ENCODE data around the gene SCAMP2. TPM values are rescaled to one million over a fixed set of nuclear protein-coding genes. Genes with fewer than 3 reads are reported as not detected.
A peak's percentile ranks its signal among the peaks of the same experiment; 100 is the strongest.

Gene SCAMP2
- total RNA-seq, 2 donors from 2014 or later = 33.5 to 36.9 TPM

DNA sequence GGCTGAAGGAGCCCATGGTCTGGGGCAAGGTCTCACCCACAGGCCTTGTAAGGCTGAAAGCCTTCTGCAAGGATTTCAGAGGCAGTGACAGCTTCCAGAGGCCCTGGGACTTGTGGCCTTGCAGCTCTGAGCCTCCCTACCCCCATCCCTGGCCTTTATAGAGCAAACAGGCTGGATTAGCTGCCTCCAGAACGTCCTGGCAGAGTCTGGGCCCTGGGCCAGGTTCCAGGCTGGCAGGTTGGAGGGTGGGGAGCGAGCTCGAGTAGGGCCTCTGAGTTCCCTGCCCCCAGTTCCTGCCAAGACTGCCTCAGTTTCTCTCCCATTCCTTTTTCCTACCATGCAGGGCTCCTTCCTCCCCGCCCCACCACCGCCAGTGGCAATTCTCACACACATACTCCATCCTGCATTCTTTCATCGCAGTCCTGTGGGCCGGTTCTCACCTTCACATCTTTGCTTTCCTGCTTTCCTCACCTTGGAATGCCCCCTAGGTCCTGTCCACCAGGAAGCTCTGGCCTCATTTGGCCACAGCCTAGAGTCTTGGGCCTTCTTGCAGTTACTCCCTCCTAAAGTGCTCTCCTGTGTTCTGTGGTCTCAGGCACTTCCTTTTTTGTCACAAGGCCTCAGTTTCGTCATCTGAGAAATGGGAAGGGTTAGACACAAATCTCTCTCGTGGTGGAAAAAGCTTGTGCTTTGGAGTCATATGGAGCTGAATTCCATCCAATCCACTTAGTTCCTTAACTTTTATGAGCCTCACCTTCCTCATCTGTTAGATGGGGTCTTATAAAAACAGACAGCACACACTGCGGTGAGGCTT lies 57.8 kb downstream of the SCAMP2 start:
- intact Hi-C loops (cut with DNase I) = no loop called here
- no peak overlapping the region for H3K4me3 ChIP-seq
- TF ChIP-seq, protein P1, sequence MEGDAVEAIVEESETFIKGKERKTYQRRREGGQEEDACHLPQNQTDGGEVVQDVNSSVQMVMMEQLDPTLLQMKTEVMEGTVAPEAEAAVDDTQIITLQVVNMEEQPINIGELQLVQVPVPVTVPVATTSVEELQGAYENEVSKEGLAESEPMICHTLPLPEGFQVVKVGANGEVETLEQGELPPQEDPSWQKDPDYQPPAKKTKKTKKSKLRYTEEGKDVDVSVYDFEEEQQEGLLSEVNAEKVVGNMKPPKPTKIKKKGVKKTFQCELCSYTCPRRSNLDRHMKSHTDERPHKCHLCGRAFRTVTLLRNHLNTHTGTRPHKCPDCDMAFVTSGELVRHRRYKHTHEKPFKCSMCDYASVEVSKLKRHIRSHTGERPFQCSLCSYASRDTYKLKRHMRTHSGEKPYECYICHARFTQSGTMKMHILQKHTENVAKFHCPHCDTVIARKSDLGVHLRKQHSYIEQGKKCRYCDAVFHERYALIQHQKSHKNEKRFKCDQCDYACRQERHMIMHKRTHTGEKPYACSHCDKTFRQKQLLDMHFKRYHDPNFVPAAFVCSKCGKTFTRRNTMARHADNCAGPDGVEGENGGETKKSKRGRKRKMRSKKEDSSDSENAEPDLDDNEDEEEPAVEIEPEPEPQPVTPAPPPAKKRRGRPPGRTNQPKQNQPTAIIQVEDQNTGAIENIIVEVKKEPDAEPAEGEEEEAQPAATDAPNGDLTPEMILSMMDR (IDR thresholded peaks at IDR 0.05) = no peak
- no peak for TF ChIP-seq POLR2A (IDR thresholded peaks at IDR 0.05)
- H3K36me3 ChIP-seq (replicated peaks in 1 of 2; ENCODE audit: insufficient read depth in 1 of 2, low read depth in 2 of 2) = no peaks in the 10 kb centered on the region
- DNase-seq (peak; percentile 43 to 81 (median 74)), ATAC-seq (peak; percentile 45)
- no peaks in the 10 kb centered on the region for H3K27me3 ChIP-seq
- H3K9me3 ChIP-seq = no peaks in the 10 kb centered on the region
- no peak overlapping the region for H3K27ac ChIP-seq
- WGBS, 2 donors = 64 to 68% methylated on average over 9 to 10 of the region's 10 CpGs
- peaks cover 10% of the 10 kb centered on the region for H3K4me1 ChIP-seq

DNA sequence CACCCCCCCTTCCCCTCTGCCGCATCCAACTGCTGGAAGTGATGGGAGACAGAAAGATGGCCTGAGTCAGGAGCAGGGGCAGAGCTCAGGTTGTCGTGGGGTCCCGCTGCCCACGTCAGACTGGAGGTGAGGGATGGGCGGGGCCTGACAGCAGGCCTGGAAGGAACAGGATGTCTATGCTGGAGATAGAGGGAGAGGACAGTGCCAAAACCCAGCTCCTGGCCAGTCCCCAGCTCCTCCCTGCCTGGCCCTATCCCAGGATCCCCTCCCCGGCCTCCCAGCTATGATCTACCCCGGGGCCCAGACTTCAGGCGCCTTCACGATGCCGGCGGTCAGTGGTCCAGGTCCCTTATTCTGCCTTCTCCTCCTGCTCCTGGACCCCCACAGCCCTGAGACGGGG lies 60.6 kb downstream of the SCAMP2 start, which contains the start of gene LMAN1L:
Gene LMAN1L, plus strand, starts transcription at position 303 of the 400 bp plus-strand sequence. Its CDS starts 20 bp downstream, at position 323.
- ATAC-seq (no peak), DNase-seq (no peak)
- H3K4me3 ChIP-seq = no peak within 1 kb of the TSS
- peaks cover 10% of the 10 kb centered on the region for H3K4me1 ChIP-seq
- H3K27me3 ChIP-seq = no peaks in the 10 kb centered on the region
- H3K36me3 ChIP-seq (replicated peaks in 1 of 2; ENCODE audit: insufficient read depth in 1 of 2, low read depth in 2 of 2) = no peaks in the 10 kb centered on the region
- intact Hi-C loops (cut with DNase I) = no loop called here
- TF ChIP-seq POLR2A (IDR thresholded peaks at IDR 0.05) = no peak
- TF ChIP-seq, protein P1 (IDR thresholded peaks at IDR 0.05) = no peak
- 73 to 80% methylated on average over 8 to 12 of the region's 12 CpGs for WGBS, 2 donors
- no peak within 1 kb of the TSS for H3K27ac ChIP-seq
- H3K9me3 ChIP-seq = no peaks in the 10 kb centered on the region

DNA sequence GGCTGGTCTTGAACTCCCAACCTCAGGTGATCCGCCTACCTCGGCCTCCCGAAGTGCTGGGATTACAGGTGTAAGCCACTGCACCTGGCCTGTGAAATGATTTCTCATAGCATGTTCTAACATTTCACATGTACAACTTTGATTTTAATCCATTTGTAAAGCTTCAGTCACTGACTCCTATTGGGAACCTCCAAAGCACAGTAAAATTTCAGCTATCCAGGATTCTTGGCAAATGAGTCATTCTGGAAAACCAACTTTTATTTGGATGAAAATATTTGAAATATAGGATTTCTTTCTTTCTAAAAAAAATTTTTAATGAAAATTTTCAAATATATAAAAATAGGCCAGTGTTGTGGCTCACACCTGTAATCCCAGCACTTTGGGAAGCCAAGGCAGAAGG lies 63.2 kb downstream of the SCAMP2 start:
- no peaks in the 10 kb centered on the region for H3K9me3 ChIP-seq
- H3K27me3 ChIP-seq = no peaks in the 10 kb centered on the region
- 70 to 82% methylated on average over 3 of the region's 3 CpGs for WGBS, 2 donors
- intact Hi-C loops (cut with DNase I) = no loop called here
- H3K4me3 ChIP-seq = no peak overlapping the region
- no peak overlapping the region for H3K27ac ChIP-seq
- TF ChIP-seq, protein P1 (IDR thresholded peaks at IDR 0.05) = no peak
- no peak for TF ChIP-seq POLR2A (IDR thresholded peaks at IDR 0.05)
- H3K4me1 ChIP-seq = peaks cover 4% of the 10 kb centered on the region
- DNase-seq (no peak), ATAC-seq (no peak)
- H3K36me3 ChIP-seq (replicated peaks in 1 of 2; ENCODE audit: insufficient read depth in 1 of 2, low read depth in 2 of 2) = no peaks in the 10 kb centered on the region

DNA sequence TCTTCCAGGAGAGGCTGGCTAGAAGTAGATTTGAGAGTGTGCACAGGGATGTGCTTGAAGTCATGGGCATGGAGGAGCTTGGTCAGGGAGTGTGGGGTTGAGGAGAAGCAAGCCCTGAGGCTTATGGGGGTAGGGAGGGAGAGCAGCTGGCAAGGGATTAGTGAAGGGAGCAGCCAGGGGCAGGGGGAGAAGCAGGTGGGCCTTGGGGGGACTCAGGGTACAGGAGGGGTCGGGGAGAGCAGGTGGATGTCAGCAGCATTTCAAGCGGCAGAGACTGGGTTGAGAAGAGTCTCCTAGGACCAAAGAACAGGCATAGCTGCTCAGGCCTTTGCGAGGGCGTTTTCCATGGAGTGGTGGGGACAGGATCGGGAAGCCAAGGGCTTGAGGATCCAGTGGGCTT lies 63.9 kb downstream of the SCAMP2 start:
- no peak for ATAC-seq
- WGBS, 2 donors = 70 to 85% methylated on average over 5 of the region's 5 CpGs
- Histone ChIP-seq H3K36me3 (replicated peaks in 1 of 2; ENCODE audit: insufficient read depth in 1 of 2, low read depth in 2 of 2) (no peaks in the 10 kb centered on the region), H3K4me1 (no peaks in the 10 kb centered on the region), H3K4me3 (no peak overlapping the region), H3K9me3 (no peaks in the 10 kb centered on the region), H3K27ac (no peak overlapping the region), H3K27me3 (no peaks in the 10 kb centered on the region)
- intact Hi-C loops (cut with DNase I) = no loop called here
- no peak for TF ChIP-seq POLR2A (IDR thresholded peaks at IDR 0.05)
- TF ChIP-seq, protein P1 (IDR thresholded peaks at IDR 0.05) = no peak
- DNase-seq = no peak

DNA sequence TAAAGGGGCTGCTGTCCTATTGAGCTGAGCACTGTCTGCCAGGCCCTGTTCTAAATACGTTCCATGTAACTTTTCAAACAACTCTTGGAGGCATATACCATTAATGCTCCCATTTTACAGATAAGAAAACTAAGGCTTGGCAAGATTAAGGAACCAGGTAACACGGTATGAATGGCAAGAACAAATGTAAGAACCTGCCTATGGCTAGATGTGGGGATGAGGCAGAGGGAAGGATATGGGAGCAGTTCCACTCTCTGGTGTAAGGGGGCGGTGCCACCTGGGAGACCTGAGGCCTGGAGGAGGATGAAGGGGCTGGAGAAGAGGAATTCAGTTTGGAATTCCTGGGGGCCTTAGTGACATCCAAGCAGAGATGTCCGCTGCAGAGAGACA lies 64.3 kb downstream of the SCAMP2 start:
- TF ChIP-seq POLR2A (IDR thresholded peaks at IDR 0.05) = no peak
- TF ChIP-seq, protein P1 (IDR thresholded peaks at IDR 0.05) = no peak
- no peaks in the 10 kb centered on the region for H3K27me3 ChIP-seq
- DNase-seq (no peak), ATAC-seq (no peak)
- H3K27ac ChIP-seq = no peak overlapping the region
- no peak overlapping the region for H3K4me3 ChIP-seq
- intact Hi-C loops (cut with DNase I) = no loop called here
- no peaks in the 10 kb centered on the region for H3K4me1 ChIP-seq
- H3K9me3 ChIP-seq = no peaks in the 10 kb centered on the region
- 70 to 73% methylated on average over 4 of the region's 4 CpGs for WGBS, 2 donors
- no peaks in the 10 kb centered on the region for H3K36me3 ChIP-seq (replicated peaks in 1 of 2; ENCODE audit: insufficient read depth in 1 of 2, low read depth in 2 of 2)
